IPS DF 6.9 (cell line): Measurements from ENCODE around the gene MIDN.

ENCODE experiments used
- DNase-seq: peaks from one replicate; pipeline ENCODE4 v3.0.0-alpha.2; 2013; ENCODE audit warnings: low read depth, low spot score
- H3K27ac ChIP-seq: one replicate; pipeline ENCODE4 v1.5.1; 2013; ENCODE audit warnings: low read length, control low read depth
- H3K27me3 ChIP-seq: 2 replicates; pipeline ENCODE4 v1.6.1; 2013; ENCODE audit warnings: mild to moderate bottlenecking, low read length; ENCODE audit not compliant: control insufficient read depth, insufficient read depth
- H3K36me3 ChIP-seq: 2 replicates; pipeline ENCODE4 v1.6.1; 2013; ENCODE audit warnings: low read length; ENCODE audit not compliant: control insufficient read depth, insufficient read depth
- H3K4me1 ChIP-seq: 2 replicates; pipeline ENCODE4 v1.6.1; 2013; ENCODE audit warnings: low read length; ENCODE audit not compliant: control insufficient read depth, insufficient read depth
- H3K4me3 ChIP-seq: 2 replicates; pipeline ENCODE4 v1.5.1; 2013; ENCODE audit warnings: mild to moderate bottlenecking, low read length
- H3K9me3 ChIP-seq: 2 replicates; pipeline ENCODE4 v1.6.1; 2013; ENCODE audit warnings: low read length, inconsistent platforms; ENCODE audit not compliant: control insufficient read depth, insufficient read depth
- WGBS: extraction: QIAGEN DNeasy Blood & Tissue Kit; methylation state at CpG from one replicate; pipeline ENCODE4 v1.1.7; 2013; ENCODE audit warnings: mixed read lengths, missing lambda C conversion rate; ENCODE audit not compliant: insufficient read length, insufficient coverage; 5-methylcytosine and 5-hydroxymethylcytosine counted together

MIDN gene

DNA sequence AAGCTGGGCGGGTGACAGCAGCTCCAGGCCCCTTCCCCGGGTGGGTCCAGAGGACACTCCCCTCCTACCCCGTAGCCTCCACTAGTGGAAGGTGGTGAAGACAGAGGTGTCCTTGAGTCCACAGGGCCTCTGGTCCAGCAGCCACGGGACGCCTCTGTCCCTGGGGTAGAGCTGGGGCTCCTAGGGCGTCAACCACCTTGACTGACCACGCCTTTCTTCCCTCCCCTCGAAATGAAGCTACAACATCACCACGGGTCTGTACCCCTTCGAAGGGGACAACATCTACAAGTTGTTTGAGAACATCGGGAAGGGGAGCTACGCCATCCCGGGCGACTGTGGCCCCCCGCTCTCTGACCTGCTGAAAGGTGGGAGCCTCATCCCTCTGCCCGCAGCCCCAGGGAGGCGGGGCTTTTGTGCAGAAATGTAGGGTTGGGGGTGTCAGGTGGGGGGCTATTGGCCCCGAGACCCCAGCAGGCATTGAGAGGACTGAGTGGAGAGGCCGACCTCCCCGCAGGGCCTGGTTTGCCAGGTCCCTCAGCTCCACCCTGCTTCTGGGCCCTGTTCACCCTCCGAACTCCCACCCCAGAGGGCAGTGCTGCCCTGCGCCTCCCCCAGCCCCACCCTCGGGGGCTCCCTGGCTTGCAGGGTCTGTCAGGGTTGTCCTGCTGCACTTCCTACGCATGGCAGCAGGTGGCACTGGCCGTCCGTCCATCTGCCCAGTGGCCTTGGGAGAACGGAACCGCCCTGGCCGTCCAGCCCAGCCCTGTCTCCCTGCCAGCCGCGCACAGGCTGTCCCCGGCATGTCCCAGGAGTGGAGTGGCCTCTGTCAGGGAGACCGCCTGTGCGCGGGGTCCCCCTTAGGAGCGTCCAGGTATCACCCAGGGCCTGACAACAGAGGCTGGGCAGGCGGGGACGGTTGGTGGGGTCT, 27.1 kb upstream of the MIDN start:
- no CpG with 5 or more reads among the region's 38 CpGs for WGBS
- Histone ChIP-seq H3K27me3 (no peaks in the 10 kb centered on the region), H3K27ac (no peak overlapping the region), H3K36me3 (peaks cover 10% of the 10 kb centered on the region; the same call in 1 of the 2 replicates), H3K9me3 (no peaks in the 10 kb centered on the region), H3K4me3 (no peak overlapping the region), H3K4me1 (no peaks in the 10 kb centered on the region)
- DNase-seq = no peak

- Histone ChIP-seq H3K27me3 (no peaks in the 10 kb centered on the region), H3K4me3 (no peak overlapping the region), H3K4me1 (no peaks in the 10 kb centered on the region), H3K27ac (no peak overlapping the region), H3K36me3 (peaks cover 15% of the 10 kb centered on the region), H3K9me3 (no peaks in the 10 kb centered on the region)
- no peak for DNase-seq
- no CpG with 5 or more reads among the region's 22 CpGs for WGBS
Observed at GRCh38 chr19:1221904-1222255, 26.5 kb upstream of the MIDN start.

GRCh38 chr19:1222394-1222793, 26.0 kb upstream of the MIDN start:
- no peaks in the 10 kb centered on the region for H3K9me3 ChIP-seq
- peaks cover 15% of the 10 kb centered on the region for H3K36me3 ChIP-seq
- no peak overlapping the region for H3K27ac ChIP-seq
- no peak for DNase-seq
- no peaks in the 10 kb centered on the region for H3K4me1 ChIP-seq
- WGBS = no CpG with 5 or more reads among the region's 14 CpGs
- no peak overlapping the region for H3K4me3 ChIP-seq
- H3K27me3 ChIP-seq = no peaks in the 10 kb centered on the region

DNA sequence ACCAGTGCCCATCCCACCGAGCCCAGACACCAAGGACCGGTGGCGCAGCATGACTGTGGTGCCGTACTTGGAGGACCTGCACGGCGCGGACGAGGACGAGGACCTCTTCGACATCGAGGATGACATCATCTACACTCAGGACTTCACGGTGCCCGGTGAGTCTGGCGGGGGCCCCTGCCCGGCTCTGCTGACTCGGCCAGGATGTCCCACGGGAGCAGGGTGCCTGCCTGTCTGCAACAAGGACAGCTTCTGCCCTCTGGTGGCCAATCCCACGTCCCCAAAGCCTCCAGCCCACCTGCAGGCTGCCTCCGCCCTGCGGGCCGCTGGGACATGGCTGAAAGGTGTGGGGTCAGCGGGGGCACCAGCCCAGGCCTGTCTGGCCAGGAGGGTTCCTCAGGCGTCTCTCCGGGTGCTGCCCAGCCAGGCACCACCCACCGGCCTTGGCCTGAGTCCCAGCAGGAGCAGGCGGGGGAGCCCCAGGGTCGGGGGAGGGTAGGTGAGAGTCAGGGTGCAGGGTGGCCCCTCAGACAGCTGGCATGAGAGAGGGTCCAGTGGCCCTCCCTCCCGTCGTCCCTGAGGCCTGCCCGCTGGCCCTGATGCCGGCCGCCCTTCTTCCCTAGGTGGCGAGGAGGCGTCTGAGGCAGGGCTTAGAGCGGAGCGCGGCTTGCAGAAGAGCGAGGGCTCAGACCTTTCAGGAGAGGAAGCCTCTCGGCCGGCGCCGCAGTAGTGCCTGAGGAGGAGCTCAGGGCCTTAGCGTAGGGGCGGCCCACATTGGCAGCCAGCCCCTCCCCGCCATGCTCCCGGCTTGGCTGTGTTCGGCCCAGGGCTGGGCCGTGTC, 25.1 kb upstream of the MIDN start:
- Histone ChIP-seq H3K4me1 (no peaks in the 10 kb centered on the region), H3K4me3 (no peak overlapping the region), H3K36me3 (peaks cover 22% of the 10 kb centered on the region), H3K27ac (no peak overlapping the region), H3K9me3 (no peaks in the 10 kb centered on the region), H3K27me3 (no peaks in the 10 kb centered on the region)
- DNase-seq = no peak
- WGBS = no CpG with 5 or more reads among the region's 48 CpGs

- Histone ChIP-seq H3K4me3 (no peak overlapping the region), H3K27me3 (no peaks in the 10 kb centered on the region), H3K36me3 (peaks cover 28% of the 10 kb centered on the region), H3K27ac (no peak overlapping the region), H3K9me3 (no peaks in the 10 kb centered on the region), H3K4me1 (no peaks in the 10 kb centered on the region)
- no CpG with 5 or more reads among the region's 16 CpGs for WGBS
- no peak for DNase-seq
Observed at GRCh38 chr19:1224047-1224825, 24.1 kb upstream of the MIDN start.

DNA sequence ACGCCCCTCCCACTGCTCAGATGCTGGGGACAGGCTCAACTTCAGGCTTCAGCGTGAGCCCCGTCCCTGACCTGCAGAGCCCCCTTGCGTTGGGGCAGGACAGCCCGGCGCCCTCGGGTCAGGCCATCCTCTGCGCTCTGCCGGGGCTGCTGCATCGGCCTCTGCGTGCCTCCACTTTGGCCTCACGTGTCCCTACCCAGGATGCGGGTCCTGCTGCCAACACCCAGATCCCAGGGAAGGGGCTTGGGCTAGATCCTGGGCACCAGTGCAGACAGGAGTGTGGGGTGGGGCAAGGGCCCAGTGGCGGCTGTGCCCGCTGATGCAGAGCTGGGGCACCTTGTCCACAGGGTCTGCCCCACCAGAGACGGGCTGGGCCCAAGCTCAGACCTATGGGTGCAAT, 23.5 kb upstream of the MIDN start:
- DNase-seq = no peak

DNA sequence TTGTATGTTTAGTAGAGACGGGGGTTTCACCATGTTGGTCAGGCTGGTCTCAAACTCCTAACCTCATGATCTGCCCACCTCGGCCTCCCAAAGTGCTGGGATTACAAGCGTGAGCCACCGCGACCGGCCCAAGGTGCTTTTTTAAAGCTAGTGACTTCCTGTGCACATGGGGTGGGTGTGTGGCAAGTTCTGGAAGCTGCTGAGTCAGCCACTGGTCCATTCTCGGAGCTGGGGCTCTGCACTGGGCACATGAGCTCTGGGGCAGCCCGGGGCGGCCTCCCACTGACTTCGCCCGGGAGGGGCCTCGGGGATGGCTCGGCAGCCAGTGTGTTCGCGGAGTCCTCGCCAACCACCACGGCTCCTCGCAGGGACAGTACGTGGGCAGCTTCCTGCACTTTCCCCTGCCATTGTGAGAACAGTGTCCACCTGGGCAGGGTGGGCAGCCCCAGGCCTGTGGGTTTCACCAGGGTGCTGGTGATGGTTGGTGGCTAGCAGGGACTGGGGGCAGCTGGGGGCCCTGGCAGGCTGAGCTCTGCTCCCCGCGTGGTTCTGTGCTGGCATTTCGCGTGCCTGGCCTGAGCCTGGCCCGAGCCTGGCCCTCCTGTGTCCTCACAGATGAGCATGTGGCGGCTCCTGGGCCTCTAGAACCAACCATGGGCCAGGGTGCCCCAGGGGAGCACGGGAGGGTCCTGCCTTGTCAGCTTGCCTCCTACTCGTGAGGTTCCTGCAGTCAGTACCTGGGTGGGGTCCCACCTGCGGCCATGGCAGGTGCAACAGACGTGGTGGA, 22.8 kb upstream of the MIDN start:
- Histone ChIP-seq H3K9me3 (no peaks in the 10 kb centered on the region), H3K36me3 (peaks cover 38% of the 10 kb centered on the region), H3K27ac (no peak overlapping the region), H3K27me3 (no peaks in the 10 kb centered on the region), H3K4me3 (no peak overlapping the region), H3K4me1 (no peaks in the 10 kb centered on the region; the same call in 1 of the 2 replicates)
- no CpG with 5 or more reads among the region's 29 CpGs for WGBS
- DNase-seq = no peak

More for the DNA sequence above, 23.5 kb upstream of the MIDN start:
- Histone ChIP-seq H3K27ac (no peak overlapping the region), H3K36me3 (peaks cover 34% of the 10 kb centered on the region), H3K9me3 (no peaks in the 10 kb centered on the region), H3K4me1 (no peaks in the 10 kb centered on the region), H3K27me3 (no peaks in the 10 kb centered on the region), H3K4me3 (no peak overlapping the region)
- WGBS = no CpG with 5 or more reads among the region's 16 CpGs

DNA sequence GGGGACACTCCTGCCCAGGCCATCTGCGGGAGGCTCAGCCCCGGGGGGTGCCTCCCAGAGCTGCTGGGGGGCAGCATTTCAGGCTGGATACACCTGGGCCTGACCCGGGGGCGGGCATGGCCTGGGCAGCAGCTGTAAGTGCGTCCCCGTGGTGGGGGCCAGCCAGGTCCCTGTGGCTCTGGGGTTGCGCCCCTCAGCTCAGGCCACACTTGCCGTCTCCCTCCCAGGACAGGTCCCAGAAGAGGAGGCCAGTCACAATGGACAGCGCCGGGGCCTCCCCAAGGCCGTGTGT, 22.2 kb upstream of the MIDN start:
- no peak overlapping the region for H3K4me3 ChIP-seq
- DNase-seq = no peak
- WGBS = no CpG with 5 or more reads among the region's 11 CpGs
- H3K9me3 ChIP-seq = no peaks in the 10 kb centered on the region
- H3K36me3 ChIP-seq = peaks cover 38% of the 10 kb centered on the region
- H3K27ac ChIP-seq = no peak overlapping the region
- no peaks in the 10 kb centered on the region; the same call in 1 of the 2 replicates for H3K4me1 ChIP-seq
- H3K27me3 ChIP-seq = no peaks in the 10 kb centered on the region

DNA sequence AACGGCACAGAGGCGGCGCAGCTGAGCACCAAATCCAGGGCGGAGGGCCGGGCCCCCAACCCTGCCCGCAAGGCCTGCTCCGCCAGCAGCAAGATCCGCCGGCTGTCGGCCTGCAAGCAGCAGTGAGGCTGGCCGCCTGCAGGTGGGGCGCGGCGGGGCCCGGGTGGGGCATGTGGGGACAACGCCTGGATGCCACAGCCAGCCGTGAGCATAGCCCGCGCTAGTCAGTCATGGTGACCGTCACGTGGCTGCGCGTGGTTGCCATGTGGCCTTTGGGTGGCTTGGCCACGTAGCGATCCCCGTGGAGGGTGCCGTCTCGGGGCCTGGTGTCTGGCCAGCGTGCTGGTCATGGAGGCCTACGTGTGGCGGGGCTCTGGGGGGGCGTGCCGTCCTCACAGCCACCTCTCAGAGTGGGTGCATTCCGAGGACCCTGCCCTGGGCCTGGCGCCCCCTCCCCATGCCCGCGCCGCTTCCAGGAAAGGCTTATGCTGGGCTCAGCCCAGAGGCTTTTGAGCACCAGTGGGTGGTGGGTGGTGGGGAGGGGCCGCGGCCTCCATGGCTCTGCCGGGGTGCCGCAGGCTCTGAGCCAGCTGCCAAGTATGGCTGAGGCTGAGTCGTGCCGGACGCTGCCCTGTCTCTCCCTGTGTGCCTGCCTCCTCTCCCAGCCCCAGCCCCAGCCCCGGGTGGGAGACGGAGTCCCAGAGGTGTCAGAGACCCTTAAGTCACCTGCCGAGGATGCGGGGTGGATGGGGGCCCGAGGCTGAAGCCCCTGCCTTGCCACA, 21.7 kb upstream of the MIDN start:
- Histone ChIP-seq H3K9me3 (no peaks in the 10 kb centered on the region), H3K4me3 (no peak overlapping the region), H3K27ac (no peak overlapping the region), H3K27me3 (no peaks in the 10 kb centered on the region), H3K4me1 (no peaks in the 10 kb centered on the region; the same call in 1 of the 2 replicates), H3K36me3 (peaks cover 38% of the 10 kb centered on the region)
- no peak for DNase-seq
- no CpG with 5 or more reads among the region's 50 CpGs for WGBS
